ENCODE measurements around the gene C3. TPM values are rescaled to one million over a fixed set of nuclear protein-coding genes. Genes with fewer than 3 reads are reported as not detected.

C3 gene
- total RNA-seq, 4 donors from 2014 or later, result 50.1 to 351 (median 194) TPM

DNA sequence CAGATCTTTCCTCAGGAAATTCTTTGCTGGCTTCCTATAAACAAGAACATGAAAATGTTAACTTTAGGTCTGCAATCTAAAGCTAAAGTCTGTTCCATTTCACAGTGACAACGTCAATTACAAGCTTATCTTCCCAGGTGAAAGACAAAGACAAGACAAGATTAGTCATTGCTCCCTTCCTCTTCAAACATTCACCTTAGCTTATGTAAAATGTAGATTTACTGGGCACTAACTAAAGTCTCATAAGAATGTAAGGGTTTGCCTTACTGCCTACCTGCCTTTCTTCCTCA lies 67.7 kb downstream of the C3 start:
- TF ChIP-seq POLR2AphosphoS5 (IDR thresholded peaks at IDR 0.05), result no peak
- no peak overlapping the region for H3K4me3 ChIP-seq
- H3K27ac ChIP-seq, result no peak overlapping the region
- intact Hi-C loops (cut with DNase I; ENCODE audit: low total_unique reads), result no loop called here
- H3K36me3 ChIP-seq, result no peaks in the 10 kb centered on the region
- no peaks in the 10 kb centered on the region for H3K9me3 ChIP-seq
- H3K4me1 ChIP-seq, result no peaks in the 10 kb centered on the region
- peaks cover 39% of the 10 kb centered on the region for H3K27me3 ChIP-seq
- 33 to 36% methylated on average over 1 of the region's 1 CpG for WGBS, 2 donors (ENCODE audit: low coverage in 1 of 2)
- in situ Hi-C loops (cut with MboI; ENCODE audit: low pct_ligation_motif_present in 1 of 4, low pct_unique_long_range_greater_than_20kb in 1 of 4, low sequenced_read_pairs in 3 of 4), result no loop called here
- no peak for DNase-seq

DNA sequence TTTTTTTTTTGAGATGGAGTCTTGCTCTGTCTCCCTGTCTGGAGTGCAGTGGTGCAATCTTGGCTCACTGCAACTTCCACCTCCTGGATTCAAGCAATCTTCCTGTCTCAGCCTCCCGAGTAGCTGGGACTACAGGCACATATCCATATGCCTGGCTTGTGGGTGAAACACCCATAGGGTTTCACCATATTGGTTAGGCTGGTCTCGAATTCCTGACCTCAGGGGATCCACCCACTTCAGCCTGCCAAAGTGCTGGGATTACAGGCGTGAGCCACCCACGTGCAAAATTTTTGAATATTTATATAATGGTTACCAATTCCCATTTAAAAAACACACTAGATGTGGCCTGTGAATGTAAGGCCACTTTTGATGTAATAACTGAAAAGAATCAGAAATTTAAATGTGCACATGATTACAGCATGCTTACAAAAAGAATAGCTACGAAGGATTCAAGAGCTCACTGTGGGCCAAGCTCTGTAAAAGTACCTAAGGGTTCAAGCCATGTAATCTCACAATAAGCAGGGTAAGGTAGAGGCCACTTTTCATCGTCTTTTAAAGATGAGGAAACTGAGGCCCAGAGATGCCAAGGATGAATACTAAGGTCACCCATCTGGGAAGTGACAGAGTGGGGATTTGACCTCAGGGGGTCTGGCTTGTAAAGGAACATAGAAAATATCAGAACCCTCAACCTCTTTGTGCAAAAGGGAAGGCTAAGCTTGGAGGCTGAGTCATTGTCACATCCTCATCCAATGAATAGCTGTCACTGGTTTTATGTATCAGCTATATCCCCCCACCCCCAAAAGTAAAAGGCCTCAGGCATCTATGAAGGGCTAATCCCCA lies 68.3 kb downstream of the C3 start:
- H3K27me3 ChIP-seq, result peaks cover 39% of the 10 kb centered on the region
- TF ChIP-seq POLR2A (IDR thresholded peaks at IDR 0.05) (no peak), POLR2AphosphoS5 (IDR thresholded peaks at IDR 0.05) (no peak), EP300 (IDR thresholded peaks at IDR 0.05; ENCODE audit: low read depth) (no peak)
- TF ChIP-seq, protein P1, sequence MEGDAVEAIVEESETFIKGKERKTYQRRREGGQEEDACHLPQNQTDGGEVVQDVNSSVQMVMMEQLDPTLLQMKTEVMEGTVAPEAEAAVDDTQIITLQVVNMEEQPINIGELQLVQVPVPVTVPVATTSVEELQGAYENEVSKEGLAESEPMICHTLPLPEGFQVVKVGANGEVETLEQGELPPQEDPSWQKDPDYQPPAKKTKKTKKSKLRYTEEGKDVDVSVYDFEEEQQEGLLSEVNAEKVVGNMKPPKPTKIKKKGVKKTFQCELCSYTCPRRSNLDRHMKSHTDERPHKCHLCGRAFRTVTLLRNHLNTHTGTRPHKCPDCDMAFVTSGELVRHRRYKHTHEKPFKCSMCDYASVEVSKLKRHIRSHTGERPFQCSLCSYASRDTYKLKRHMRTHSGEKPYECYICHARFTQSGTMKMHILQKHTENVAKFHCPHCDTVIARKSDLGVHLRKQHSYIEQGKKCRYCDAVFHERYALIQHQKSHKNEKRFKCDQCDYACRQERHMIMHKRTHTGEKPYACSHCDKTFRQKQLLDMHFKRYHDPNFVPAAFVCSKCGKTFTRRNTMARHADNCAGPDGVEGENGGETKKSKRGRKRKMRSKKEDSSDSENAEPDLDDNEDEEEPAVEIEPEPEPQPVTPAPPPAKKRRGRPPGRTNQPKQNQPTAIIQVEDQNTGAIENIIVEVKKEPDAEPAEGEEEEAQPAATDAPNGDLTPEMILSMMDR (IDR thresholded peaks at IDR 0.05), result no peak
- H3K36me3 ChIP-seq, result no peaks in the 10 kb centered on the region
- H3K4me1 ChIP-seq, result no peaks in the 10 kb centered on the region
- H3K9me3 ChIP-seq, result no peaks in the 10 kb centered on the region
- no peak for DNase-seq
- H3K4me3 ChIP-seq, result no peak overlapping the region
- no peak overlapping the region for H3K27ac ChIP-seq
- intact Hi-C loops (cut with DNase I; ENCODE audit: low total_unique reads), result no loop called here
- in situ Hi-C loops (cut with MboI; ENCODE audit: low pct_ligation_motif_present in 1 of 4, low pct_unique_long_range_greater_than_20kb in 1 of 4, low sequenced_read_pairs in 3 of 4), result no loop called here
- 74 to 75% methylated on average over 6 of the region's 6 CpGs for WGBS, 2 donors (ENCODE audit: low coverage in 1 of 2)

- TF ChIP-seq, protein P1 (IDR thresholded peaks at IDR 0.05), result no peak
- TF ChIP-seq POLR2AphosphoS5 (IDR thresholded peaks at IDR 0.05) (no peak), POLR2A (IDR thresholded peaks at IDR 0.05) (no peak), EP300 (IDR thresholded peaks at IDR 0.05; ENCODE audit: low read depth) (no peak)
- no peak overlapping the region for H3K4me3 ChIP-seq
- no peaks in the 10 kb centered on the region for H3K36me3 ChIP-seq
- WGBS, 2 donors (ENCODE audit: low coverage in 1 of 2), result 24 to 42% methylated on average over 2 of the region's 2 CpGs
- no peaks in the 10 kb centered on the region for H3K9me3 ChIP-seq
- in situ Hi-C loops (cut with MboI; ENCODE audit: low pct_ligation_motif_present in 1 of 4, low pct_unique_long_range_greater_than_20kb in 1 of 4, low sequenced_read_pairs in 3 of 4) (loop anchor here in 2 of 4 donors (25.0 kb wide), 2 partner anchors 137 to 213 kb away; partner anchors contain the start of gene TUBB4A (in 1 of the 2)), intact Hi-C loops (cut with DNase I; ENCODE audit: low total_unique reads) (no loop called here)
- DNase-seq, result no peak
- H3K4me1 ChIP-seq, result no peaks in the 10 kb centered on the region
- peaks cover 35% of the 10 kb centered on the region for H3K27me3 ChIP-seq
- H3K27ac ChIP-seq, result no peak overlapping the region
These were observed 71.3 kb downstream of the C3 start for GRCh38 chr19:6649185-6649584.

DNA sequence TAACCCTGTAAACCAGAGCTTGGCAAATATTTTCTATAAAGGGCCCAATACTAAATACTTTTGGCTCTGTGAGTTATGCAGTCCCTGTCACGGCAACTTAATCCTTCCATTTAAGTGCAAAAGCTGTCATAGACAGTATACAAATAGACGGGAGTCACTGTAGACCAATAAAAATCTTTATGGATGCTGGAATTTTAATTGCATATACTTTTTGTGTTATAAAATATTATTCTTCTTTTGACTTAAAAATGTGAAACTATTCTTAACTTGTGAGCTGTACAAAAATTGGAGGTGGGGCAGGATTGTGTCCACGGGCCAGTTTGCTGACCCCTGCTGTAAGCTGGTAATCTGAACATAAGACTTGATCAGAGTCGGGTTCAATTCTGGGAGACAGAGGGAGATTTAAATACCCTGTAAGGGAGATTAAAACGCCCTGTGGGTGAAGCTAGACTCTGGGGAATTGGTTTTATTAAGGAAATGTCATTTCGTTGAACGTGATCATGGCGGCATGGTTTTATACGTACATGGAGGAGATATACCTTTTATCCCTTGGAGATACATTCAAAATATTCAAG lies 72.2 kb downstream of the C3 start:
- no peak for DNase-seq
- no peaks in the 10 kb centered on the region for H3K36me3 ChIP-seq
- H3K4me3 ChIP-seq, result no peak overlapping the region
- TF ChIP-seq EP300 (IDR thresholded peaks at IDR 0.05; ENCODE audit: low read depth), result no peak
- TF ChIP-seq, protein P1 (IDR thresholded peaks at IDR 0.05), result no peak
- no peak for TF ChIP-seq POLR2A (IDR thresholded peaks at IDR 0.05)
- TF ChIP-seq POLR2AphosphoS5 (IDR thresholded peaks at IDR 0.05), result no peak
- H3K27me3 ChIP-seq, result peaks cover 34% of the 10 kb centered on the region
- WGBS, 2 donors (ENCODE audit: low coverage in 1 of 2), result 68 to 74% methylated on average over 6 to 9 of the region's 9 CpGs
- intact Hi-C loops (cut with DNase I; ENCODE audit: low total_unique reads) (no loop called here), in situ Hi-C loops (cut with MboI; ENCODE audit: low pct_ligation_motif_present in 1 of 4, low pct_unique_long_range_greater_than_20kb in 1 of 4, low sequenced_read_pairs in 3 of 4) (loop anchor here in 2 of 4 donors (25.0 kb wide), 2 partner anchors 136 to 214 kb away; partner anchors contain the start of gene TUBB4A (in 1 of the 2))
- H3K4me1 ChIP-seq, result no peaks in the 10 kb centered on the region
- no peak overlapping the region for H3K27ac ChIP-seq
- H3K9me3 ChIP-seq, result no peaks in the 10 kb centered on the region

Data from transverse colon (tissue), 4 donors.